RWPE1 (cell line): ENCODE results near the gene NELFB.

Source experiments
- CTCF ChIA-PET: fragments of 350-600 bp; sonication (Branson Sonifier 250); formaldehyde crosslinking; extraction: SDS; loops from one replicate; lab custom pipeline; 2021; lab: Yijun Ruan, JAX
- POLR2A ChIA-PET: fragments of 400-600 bp; formaldehyde crosslinking; extraction: SDS; loops from one replicate; lab custom pipeline; 2020; ENCODE audit warnings: antibody characterized with exemption; ENCODE audit not compliant: low non-redundant PET; lab: Yijun Ruan, JAX
- DNase-seq: peaks from one replicate; pipeline ENCODE4 v3.0.0; 2012; ENCODE audit warnings: low spot score
- H3K27ac ChIP-seq: fragments of 450-650 bp; 2 replicates; pipeline ENCODE4 v1.5.1; 2017
- CTCF ChIP-seq: fragments of 450-650 bp; conservative IDR thresholded peaks from 2 replicates; pipeline ENCODE4 v1.5.1; 2017; ENCODE audit warnings: low read depth, mild to moderate bottlenecking

NELFB gene

DNA sequence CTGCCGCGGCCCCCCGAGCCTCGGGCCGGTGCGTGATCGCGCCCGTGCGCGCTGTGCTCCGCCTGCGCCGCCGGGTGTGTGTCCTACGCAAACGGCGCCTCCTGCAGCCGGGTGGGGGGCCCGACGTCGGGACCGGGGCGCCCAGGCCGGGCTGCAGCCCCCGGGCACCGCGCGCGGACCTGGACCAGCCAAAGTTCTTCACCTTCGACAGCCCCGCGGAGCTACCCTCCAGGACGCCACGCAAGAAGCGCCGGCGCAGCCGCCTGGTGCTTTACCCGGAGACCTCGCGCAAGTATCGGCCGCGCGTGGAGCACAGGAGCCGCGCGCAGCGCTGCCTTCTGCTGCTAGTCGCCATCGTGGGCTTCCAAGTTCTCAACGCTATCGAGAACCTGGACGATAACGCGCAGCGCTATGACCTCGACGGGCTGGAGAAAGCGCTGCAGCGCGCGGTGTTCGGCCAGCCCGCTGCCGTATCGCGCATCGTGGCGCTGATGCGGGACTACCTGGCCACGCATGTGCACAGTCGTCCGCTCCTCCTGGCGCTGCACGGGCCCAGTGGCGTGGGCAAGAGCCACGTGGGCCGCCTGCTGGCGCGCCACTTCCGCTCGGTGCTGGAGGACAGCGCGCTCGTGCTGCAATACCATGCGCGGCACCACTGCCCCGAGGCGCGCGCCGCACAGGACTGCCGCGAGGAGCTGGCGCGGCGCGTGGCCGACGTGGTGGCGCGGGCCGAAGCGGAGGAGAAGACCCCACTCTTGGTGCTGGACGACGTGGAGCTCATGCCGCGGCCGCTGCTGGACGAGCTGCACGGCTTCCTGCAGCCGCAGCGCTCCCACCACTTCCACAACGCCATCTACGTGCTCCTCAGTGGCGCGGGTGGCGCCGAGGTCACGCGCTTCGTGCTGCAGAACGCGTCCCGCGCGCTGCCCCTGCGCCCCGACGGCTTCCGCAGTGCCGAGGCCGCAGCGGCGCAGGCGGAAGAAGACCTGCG, 23.9 kb downstream of the NELFB start:
- H3K27ac ChIP-seq: peak overlapping the region; percentile 94
- DNase-seq: no peak
- ChIA-PET POLR2A (interaction anchor here (0.6 kb wide), 1 partner anchor 146 kb away, joined by 3 read pairs; no protein-coding TSS in a partner anchor), CTCF (no interaction called here)
- no peak for TF ChIP-seq CTCF

DNA sequence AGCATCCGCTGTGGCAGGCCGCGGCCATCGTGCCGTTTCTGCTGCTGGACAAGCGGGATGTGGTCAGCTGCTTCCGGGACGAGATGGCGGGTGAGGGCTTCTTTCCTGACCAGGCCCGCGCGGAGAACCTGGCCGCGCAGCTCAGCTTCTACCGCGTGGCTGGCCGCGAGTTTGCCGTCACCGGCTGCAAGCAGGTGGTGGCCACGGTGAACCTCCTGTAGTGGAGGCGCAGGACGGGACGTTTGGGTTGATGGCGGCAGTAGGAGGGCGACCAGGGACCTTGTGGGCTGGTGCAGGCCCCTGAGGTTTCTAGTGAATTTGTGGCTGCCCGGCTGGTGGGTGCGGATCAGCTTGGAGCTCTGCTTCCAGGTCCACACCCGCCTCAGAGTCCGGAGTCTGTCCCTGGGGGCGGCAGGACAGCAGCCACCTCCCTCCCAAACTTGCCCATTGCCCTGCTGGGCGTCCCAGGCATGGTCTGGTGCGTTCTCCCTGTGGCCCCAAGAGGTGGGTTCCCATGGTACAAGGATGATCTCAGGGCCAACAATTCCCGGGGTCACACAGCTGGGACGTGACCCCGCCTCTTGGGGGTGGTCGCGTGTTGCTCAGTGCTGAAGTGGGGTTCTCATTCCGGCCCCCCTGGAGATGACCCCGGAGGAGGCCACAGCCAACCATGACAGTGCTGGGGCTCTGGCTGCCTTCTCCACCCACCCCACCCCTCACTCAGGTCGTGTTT, 24.8 kb downstream of the NELFB start:
- ChIA-PET CTCF (interaction anchor here (0.6 kb wide), 1 partner anchor 8 kb away, joined by 4 read pairs; no protein-coding TSS in a partner anchor), POLR2A (interaction anchor here (0.6 kb wide), 2 partner anchors 22 to 145 kb away, joined by 3 to 5 read pairs; partner anchors contain the start of gene NRARP)
- H3K27ac ChIP-seq: peak overlapping the region; percentile 94
- no peak for DNase-seq
- no peak for TF ChIP-seq CTCF

- ChIA-PET POLR2A (interaction anchor here (0.6 kb wide), 1 partner anchor 21 kb away, joined by 5 read pairs; the partner anchor contains the start of gene NRARP), CTCF (interaction anchor here (0.6 kb wide), 1 partner anchor 9 kb away, joined by 4 read pairs; no protein-coding TSS in a partner anchor)
- H3K27ac ChIP-seq: peak overlapping the region; percentile 94
- no peak for DNase-seq
- TF ChIP-seq CTCF: no peak
Observed at GRCh38 chr9:137280474-137281344, 25.6 kb downstream of the NELFB start.

- CTCF ChIA-PET: interaction anchor here (0.6 to 1.3 kb wide), 3 partner anchors 21 to 253 kb away, joined by 3 read pairs; partner anchors contain the start of gene NRARP
- H3K27ac ChIP-seq: peak overlapping the region; percentile 94
- DNase-seq: no peak
- TF ChIP-seq CTCF: no peak
- POLR2A ChIA-PET: no interaction called here
Observed at GRCh38 chr9:137281345-137282116, 26.4 kb downstream of the NELFB start.

DNA sequence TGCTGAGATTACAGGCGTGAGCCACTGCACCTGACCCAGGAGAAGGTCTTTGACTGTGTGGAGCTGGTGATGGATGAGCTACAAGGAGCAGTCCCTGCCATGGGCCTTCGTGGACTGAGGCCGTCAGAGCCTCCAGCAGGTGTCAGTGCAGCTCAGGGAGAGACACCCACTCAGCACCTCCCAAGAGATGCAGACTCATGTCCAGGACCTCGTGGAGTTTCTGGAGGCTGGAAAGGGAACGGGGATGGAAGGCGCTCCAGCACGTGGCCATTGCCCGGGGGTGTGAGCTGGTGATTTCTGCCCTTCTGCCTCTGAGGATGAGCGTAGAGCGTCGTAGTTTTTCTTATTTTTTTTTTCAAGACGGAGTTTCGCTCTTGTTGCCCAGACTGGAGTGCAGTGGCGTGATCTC, 31.9 kb downstream of the NELFB start:
- ChIA-PET POLR2A (interaction anchor here (1.0 kb wide), 1 partner anchor 9 kb away, joined by 7 read pairs; the partner anchor contains the start of gene TOR4A), CTCF (interaction anchor here (0.5 to 1.4 kb wide), 7 partner anchors 14 to 747 kb away, joined by 3 to 4 read pairs (median 3); partner anchors contain the start of gene NRARP)
- peak; percentile 83 for TF ChIP-seq CTCF
- DNase-seq: no peak
- no peak overlapping the region for H3K27ac ChIP-seq
